K562 (cell line): ENCODE data around the gene EFCC1. TPM values are rescaled to one million over a fixed set of nuclear protein-coding genes. Genes with fewer than 3 reads are reported as not detected.

ENCODE experiments used
- ATF7 ChIP-seq: fragments of 450-650 bp; IDR thresholded peaks from 2 replicates; pipeline ENCODE4 v1.7.1; 2014; ENCODE audit warnings: mild to moderate bottlenecking, moderate library complexity
- BCL6 ChIP-seq: fragments of 250-450 bp; sonication (Bioruptor Pico); IDR thresholded peaks from 2 replicates; pipeline ENCODE4 v1.4.0; 2020
- ETS1 ChIP-seq: conservative IDR thresholded peaks from 2 replicates; pipeline ENCODE4 v1.6.1; 2011; ENCODE audit warnings: low read depth, mild to moderate bottlenecking, low read length; ENCODE audit not compliant: control insufficient read depth
- GATAD2B ChIP-seq: fragments of 450-650 bp; IDR thresholded peaks from 2 replicates; pipeline ENCODE4 v1.6.1; 2017; ENCODE audit warnings: mild to moderate bottlenecking, borderline replicate concordance
- GTF2B ChIP-seq: IDR thresholded peaks from 2 replicates; pipeline ENCODE4 v1.6.1; 2011; ENCODE audit not compliant: insufficient read length; ENCODE audit errors: extremely low read depth
- GTF2F1 ChIP-seq: IDR thresholded peaks from 2 replicates; pipeline ENCODE4 v1.6.1; 2011; ENCODE audit warnings: low read depth, low read length, improper control_type of control experiment
- MAFF ChIP-seq: IDR thresholded peaks from 2 replicates; pipeline ENCODE4 v1.6.1; 2012; ENCODE audit warnings: low read length, improper control_type of control experiment
- MTA3 ChIP-seq: fragments of 450-650 bp; formaldehyde crosslinking; IDR thresholded peaks from 2 replicates; pipeline ENCODE4 v1.6.1; 2017; ENCODE audit warnings: mild to moderate bottlenecking, borderline replicate concordance
- POU5F1 ChIP-seq: fragments of 150-350 bp; IDR thresholded peaks from 2 replicates; pipeline ENCODE4 v1.6.1; 2014; ENCODE audit warnings: borderline replicate concordance, low read length, low read depth, mild to moderate bottlenecking; ENCODE audit not compliant: partially characterized antibody
- RBBP5 ChIP-seq: fragments of 200-600 bp; sonication (generic); IDR thresholded peaks from 2 replicates; pipeline ENCODE4 v1.6.1; 2012; ENCODE audit warnings: borderline replicate concordance, mild to moderate bottlenecking, low read length, control low read depth, inconsistent platforms; ENCODE audit not compliant: insufficient read depth, poor library complexity, severe bottlenecking
- RCOR1 ChIP-seq, 2 experiments: IDR thresholded peaks; 2 replicates each; pipeline ENCODE4 v1.6.1; 2012; ENCODE audit warnings: low read depth in 2 of 2, low read length in 2 of 2, borderline replicate concordance in 1 of 2, improper control_type of control experiment in 1 of 2
- SNAPC5 ChIP-seq: fragments of 250-450 bp; sonication (Bioruptor Pico); IDR thresholded peaks from 2 replicates; pipeline ENCODE4 v1.8.0; 2021; ENCODE audit warnings: moderate library complexity, mild to moderate bottlenecking, inconsistent platforms
- XRCC4 ChIP-seq: IDR thresholded peaks from one replicate; pipeline ENCODE4 v1.6.1; 2011; ENCODE audit not compliant: insufficient read depth, insufficient read length; ENCODE audit errors: extremely low read depth
- polyA plus RNA-seq, 8 experiments: library from polyadenylated mRNA; depleted of rRNA in 4 of 8; stranded (reverse) in 5 of 8; unstranded in 3 of 8; fragments of >200 nt; fragmentation: Nextera tagmentation in 2 of 8; fragmentation: Illumina TruSeq in 1 of 8; extraction: Ambion mirVana in 2 of 8; extraction: Trizol in 1 of 8; gene quantifications; 2 replicates each; pipeline versions ENCODE4 v1.2.1 to v1.2.3, GENCODE V29; 2011 to 2014; ENCODE audit warnings: inconsistent platforms in 1 of 8, missing spikeins in 1 of 8
- total RNA-seq, 7 experiments: library from RNA; depleted of rRNA in 6 of 7; stranded (reverse); fragments of >200 nt in 6 of 7; fragmentation: Illumina TruSeq in 2 of 7; extraction: Trizol in 2 of 7; gene quantifications; 2 replicates each; pipeline versions ENCODE4 v1.2.1 to v1.2.3, GENCODE V29; 2011 to 2021; ENCODE audit warnings: low replicate concordance in 1 of 7
- TF ChIP-seq, protein P1 (sequence below): sonication (generic); formaldehyde crosslinking; IDR thresholded peaks from 2 replicates; pipeline ENCODE4 v1.8.0; 2022; ENCODE audit warnings: missing genetic modification reagents, mild to moderate bottlenecking, moderate library complexity, borderline replicate concordance
- TF ChIP-seq, protein P2 (sequence below): IDR thresholded peaks from 2 replicates; pipeline ENCODE4 v1.6.1; 2012; ENCODE audit warnings: low read depth, low read length, improper control_type of control experiment, borderline replicate concordance
- TF ChIP-seq, protein P3 (sequence below): sonication (generic); formaldehyde crosslinking; IDR thresholded peaks from 2 replicates; pipeline ENCODE4 v1.8.1; 2022; ENCODE audit warnings: missing genetic modification reagents

EFCC1 gene
- total and polyA plus RNA-seq, 9 of the 15 experiments (the other 6 are each of a cell fraction or from before 2014, with no cell fraction given): not detected

GRCh38 chr3:129022114-129023007 is 21.3 kb downstream of the EFCC1 start (continued):
- TF ChIP-seq RCOR1 (IDR thresholded peaks at IDR 0.05; ENCODE audit: borderline replicate concordance in 1 of 2, low read depth in 2 of 2, low read length in 2 of 2) (peak in 1 of 2 experiments; percentile 44; a peak in 1 of 4 replicates), MAFF (no peak), GATAD2B (no peak), SNAPC5 (CRISPR knock-in tag) (no peak), GTF2F1 (no peak), ATF7 (no peak), XRCC4 (no peak), POU5F1 (no peak), BCL6 (no peak), MTA3 (no peak), RBBP5 (no peak), ETS1 (0 out of 2 replicates have a peak, but pooled peaks have one; percentile 44), GTF2B (no peak)
- TF ChIP-seq, protein P1, sequence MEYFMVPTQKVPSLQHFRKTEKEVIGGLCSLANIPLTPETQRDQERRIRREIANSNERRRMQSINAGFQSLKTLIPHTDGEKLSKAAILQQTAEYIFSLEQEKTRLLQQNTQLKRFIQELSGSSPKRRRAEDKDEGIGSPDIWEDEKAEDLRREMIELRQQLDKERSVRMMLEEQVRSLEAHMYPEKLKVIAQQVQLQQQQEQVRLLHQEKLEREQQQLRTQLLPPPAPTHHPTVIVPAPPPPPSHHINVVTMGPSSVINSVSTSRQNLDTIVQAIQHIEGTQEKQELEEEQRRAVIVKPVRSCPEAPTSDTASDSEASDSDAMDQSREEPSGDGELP (CRISPR knock-in tag): peak; percentile 57; the same call in 1 of the 2 replicates
- TF ChIP-seq, protein P2, sequence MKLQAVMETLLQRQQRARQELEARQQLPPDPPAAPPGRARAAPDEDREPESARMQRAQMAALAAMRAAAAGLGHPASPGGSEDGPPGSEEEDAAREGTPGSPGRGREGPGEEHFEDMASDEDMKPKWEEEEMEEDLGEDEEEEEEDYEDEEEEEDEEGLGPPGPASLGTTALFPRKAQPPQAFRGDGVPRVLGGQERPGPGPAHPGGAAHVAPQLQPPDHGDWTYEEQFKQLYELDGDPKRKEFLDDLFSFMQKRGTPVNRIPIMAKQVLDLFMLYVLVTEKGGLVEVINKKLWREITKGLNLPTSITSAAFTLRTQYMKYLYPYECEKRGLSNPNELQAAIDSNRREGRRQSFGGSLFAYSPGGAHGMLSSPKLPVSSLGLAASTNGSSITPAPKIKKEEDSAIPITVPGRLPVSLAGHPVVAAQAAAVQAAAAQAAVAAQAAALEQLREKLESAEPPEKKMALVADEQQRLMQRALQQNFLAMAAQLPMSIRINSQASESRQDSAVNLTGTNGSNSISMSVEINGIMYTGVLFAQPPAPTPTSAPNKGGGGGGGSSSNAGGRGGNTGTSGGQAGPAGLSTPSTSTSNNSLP: no peak
- TF ChIP-seq, protein P3, sequence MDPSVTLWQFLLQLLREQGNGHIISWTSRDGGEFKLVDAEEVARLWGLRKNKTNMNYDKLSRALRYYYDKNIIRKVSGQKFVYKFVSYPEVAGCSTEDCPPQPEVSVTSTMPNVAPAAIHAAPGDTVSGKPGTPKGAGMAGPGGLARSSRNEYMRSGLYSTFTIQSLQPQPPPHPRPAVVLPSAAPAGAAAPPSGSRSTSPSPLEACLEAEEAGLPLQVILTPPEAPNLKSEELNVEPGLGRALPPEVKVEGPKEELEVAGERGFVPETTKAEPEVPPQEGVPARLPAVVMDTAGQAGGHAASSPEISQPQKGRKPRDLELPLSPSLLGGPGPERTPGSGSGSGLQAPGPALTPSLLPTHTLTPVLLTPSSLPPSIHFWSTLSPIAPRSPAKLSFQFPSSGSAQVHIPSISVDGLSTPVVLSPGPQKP: no peak
